22Rv1 (cell line): ENCODE measurements around the gene MBNL2.
A peak's percentile ranks its signal among the peaks of the same experiment; 100 is the strongest.

Source experiments
- H3K27ac ChIP-seq: fragments of 450-650 bp; 2 replicates; pipeline ENCODE4 v1.5.1; 2017
- ZFX ChIP-seq: fragments of 450-650 bp; IDR thresholded peaks from 2 replicates; pipeline ENCODE4 v1.6.1; 2017; ENCODE audit warnings: antibody characterized with exemption, borderline replicate concordance
- TF ChIP-seq, protein P1 (sequence below): fragments of 450-650 bp; IDR thresholded peaks from 2 replicates; pipeline ENCODE4 v1.5.1; 2017; ENCODE audit warnings: mild to moderate bottlenecking

Gene MBNL2

DNA sequence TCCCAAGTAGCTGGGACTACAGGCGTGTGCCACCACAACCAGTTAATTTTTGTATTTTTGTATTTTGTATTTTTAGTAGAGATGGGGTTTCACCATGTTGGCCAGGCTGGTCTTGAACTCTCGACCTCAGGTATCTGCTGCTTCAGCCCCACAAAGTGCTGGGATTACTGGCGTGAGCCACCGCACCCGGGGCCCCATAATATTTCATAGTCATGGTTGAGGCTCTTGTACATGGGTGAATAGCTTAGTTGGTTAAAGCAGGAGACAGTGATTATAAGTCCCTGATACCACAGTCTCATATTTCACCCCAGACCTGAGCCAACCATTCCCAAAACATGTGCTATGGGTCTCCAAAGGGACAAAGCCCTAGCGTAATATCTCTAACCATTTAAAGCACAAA, 26.1 kb downstream of the MBNL2 start:
- TF ChIP-seq ZFX, result no peak
- TF ChIP-seq, protein P1, sequence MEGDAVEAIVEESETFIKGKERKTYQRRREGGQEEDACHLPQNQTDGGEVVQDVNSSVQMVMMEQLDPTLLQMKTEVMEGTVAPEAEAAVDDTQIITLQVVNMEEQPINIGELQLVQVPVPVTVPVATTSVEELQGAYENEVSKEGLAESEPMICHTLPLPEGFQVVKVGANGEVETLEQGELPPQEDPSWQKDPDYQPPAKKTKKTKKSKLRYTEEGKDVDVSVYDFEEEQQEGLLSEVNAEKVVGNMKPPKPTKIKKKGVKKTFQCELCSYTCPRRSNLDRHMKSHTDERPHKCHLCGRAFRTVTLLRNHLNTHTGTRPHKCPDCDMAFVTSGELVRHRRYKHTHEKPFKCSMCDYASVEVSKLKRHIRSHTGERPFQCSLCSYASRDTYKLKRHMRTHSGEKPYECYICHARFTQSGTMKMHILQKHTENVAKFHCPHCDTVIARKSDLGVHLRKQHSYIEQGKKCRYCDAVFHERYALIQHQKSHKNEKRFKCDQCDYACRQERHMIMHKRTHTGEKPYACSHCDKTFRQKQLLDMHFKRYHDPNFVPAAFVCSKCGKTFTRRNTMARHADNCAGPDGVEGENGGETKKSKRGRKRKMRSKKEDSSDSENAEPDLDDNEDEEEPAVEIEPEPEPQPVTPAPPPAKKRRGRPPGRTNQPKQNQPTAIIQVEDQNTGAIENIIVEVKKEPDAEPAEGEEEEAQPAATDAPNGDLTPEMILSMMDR, result no peak
- no peak overlapping the region for H3K27ac ChIP-seq

DNA sequence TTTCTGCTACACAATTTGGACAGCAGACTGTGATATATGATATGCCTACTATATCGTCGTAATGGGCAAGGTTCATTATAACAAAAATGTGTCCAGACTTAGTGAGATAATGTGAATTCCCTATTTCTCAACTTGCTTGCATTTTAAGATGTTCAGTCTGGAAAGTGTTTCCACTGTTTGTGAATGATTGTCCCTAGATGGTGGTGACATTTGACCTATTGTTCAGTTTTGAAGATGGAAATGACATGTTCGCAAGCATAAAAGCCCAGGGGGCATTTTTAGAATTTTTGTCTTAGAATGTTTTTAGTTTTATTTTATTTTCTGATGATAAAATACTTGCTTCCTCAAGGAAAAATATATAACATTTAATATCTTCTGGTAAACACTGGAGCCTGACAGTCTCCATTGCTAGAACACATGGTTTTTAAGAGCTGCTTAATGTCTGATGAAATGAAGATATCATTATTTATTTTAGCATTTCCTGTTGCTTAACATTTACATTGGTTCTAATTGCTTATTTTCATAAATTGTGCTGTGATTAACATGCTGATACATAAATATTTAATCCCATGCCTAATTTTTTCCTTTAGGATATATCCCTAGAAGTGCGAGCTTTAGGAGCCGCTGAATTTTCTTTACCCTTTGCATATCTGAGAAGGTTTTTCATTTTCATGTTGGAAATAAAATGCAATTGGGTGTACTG, 27.1 kb downstream of the MBNL2 start:
- TF ChIP-seq, protein P1, result no peak
- TF ChIP-seq ZFX, result no peak
- peak overlapping the region; percentile 37 for H3K27ac ChIP-seq

DNA sequence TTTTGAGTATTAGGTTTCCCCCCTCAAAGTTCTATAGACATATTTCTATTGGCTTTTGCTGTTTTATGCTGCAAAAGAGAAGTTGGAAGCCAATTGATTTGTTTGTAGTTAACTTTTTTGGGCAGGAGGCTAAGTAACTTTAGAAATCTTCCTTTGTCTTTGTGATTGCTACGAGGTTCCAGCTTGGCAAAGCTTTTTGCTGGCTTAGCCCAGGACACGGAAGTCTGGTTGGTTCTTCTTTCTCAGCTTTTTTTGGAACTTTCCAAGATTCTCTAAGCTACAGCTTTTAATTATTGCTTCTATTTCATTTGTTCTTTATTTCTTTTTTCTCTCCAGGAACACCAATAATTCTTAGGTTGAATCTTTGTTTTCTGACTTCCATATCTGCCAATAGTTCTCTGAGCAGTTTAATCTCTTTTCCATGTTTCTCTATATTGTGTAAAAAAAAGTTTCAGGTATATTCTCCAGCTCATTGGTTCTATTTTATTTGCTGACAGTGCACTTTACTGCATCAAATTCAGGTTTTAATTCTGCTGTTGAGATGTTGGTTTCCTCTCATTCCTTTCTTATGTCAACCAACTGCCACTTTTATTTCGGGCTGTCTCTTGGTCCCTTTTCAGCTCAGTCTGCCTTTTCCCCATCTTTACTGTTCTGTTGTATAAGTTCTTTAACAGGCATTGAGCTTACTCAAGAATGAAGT, 27.8 kb downstream of the MBNL2 start:
- H3K27ac ChIP-seq, result peak overlapping the region; percentile 37
- TF ChIP-seq, protein P1, result no peak
- no peak for TF ChIP-seq ZFX

DNA sequence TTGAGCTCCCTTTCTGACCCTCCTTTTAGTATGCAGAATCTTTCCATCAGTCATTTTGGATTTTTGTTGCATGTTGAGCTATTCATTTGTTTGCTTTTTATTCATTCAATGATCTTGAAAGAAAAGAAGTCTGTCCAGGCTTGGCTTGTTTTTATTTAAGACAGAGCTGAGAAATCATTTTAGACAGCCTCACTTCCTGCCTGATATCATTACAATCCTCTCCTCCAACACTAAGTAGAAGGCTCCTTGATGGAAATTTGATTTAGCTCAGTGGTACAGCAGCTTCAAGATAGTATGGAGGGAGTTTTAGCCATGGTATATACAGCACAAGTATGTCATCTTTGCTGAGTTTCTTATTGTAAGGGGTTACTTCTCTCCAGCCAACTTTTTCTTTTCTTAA, 28.4 kb downstream of the MBNL2 start:
- no peak overlapping the region for H3K27ac ChIP-seq
- TF ChIP-seq, protein P1, result no peak
- TF ChIP-seq ZFX, result no peak

DNA sequence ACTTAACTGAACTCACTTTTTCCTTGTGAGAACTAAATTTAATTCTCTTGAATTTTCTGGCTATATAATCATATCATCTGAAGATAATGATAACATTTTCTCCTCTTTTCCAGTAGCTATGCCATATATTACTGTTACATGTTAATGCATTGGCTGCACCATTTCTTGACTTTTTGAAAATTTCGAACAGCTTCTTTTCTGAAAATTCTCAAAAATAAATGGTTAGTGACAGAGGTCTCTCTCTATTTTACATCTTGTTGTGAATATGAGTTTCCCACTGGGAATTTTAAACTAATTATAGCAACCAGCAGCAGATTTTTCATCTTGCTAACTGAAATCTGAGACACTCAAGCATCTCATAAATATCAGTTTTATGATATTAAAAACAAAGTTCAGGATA, 30.6 kb downstream of the MBNL2 start:
- no peak overlapping the region for H3K27ac ChIP-seq
- TF ChIP-seq ZFX, result no peak
- TF ChIP-seq, protein P1, result no peak

DNA sequence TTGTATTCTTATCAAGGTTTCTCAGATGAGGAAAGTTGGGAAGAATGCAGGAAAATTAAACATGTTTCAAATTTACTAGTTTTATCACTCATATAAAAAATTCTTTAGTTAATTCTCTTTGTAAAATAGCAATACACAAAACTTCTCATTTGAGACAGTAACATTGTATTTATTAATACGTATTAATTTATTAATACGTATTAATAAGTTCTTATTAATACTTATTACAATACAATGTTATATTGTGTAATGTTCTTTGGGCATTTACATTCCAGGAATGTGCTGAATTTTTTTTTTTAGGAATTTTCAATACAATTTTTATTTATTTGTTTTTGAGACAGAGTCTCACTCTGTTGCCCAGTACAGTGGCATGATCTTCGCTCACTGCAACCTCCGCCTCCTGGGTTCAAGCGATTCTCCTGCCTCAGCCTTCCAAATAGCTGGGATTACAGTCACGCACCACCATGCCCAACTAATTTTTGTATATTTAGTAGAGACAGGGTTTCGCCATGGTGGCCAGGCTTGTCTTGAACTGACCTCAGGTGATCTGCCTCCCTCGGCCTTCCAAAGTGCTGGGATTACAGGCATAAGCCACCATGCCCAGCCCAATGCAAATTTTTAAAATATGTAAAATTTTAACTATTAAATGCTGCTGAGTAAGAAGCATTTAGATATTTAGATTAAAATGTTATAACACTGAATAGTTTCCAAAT, 31.6 kb downstream of the MBNL2 start:
- no peak for TF ChIP-seq ZFX
- TF ChIP-seq, protein P1, result no peak
- no peak overlapping the region for H3K27ac ChIP-seq

DNA sequence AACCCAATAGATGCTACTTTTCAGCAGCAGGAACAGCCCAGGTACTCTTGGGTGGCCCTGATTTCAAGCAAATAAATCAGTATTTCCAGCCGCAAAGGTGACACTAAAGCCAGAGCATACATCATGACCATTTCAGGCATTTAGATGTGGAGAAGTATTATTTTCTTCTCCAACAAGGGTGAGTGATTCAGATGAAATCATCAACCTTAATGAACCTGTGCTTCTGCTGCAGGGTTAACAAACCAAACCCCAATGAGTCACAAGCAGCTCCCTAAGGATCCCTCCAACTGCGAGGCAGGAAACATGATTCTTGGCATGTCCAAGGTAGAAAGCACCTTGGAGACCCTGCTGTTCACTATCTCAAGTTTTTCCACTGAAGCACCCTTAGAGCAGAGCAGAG, 32.7 kb downstream of the MBNL2 start:
- no peak overlapping the region for H3K27ac ChIP-seq
- TF ChIP-seq, protein P1, result no peak
- TF ChIP-seq ZFX, result no peak
